CD14-positive monocyte (primary cell): ENCODE data around the gene PRCD. TPM values are rescaled to one million over a fixed set of nuclear protein-coding genes. Genes with fewer than 3 reads are reported as not detected.

Experiments
- DNase-seq, 3 donors: peaks; one replicate each; pipeline ENCODE4 v3.0.0-alpha.2; 2011 to 2022
- H2AFZ ChIP-seq: 2 replicates; pipeline ENCODE4 v1.6.0; 2012; ENCODE audit warnings: mild to moderate bottlenecking, low read depth, low read length, inconsistent platforms; ENCODE audit not compliant: insufficient read depth, poor library complexity, severe bottlenecking
- H3K27ac ChIP-seq, 2 donors: 1 replicate in 1 of 2; 2 replicates in 1 of 2; pipeline ENCODE4 v1.5.1; 2012 to 2013; ENCODE audit warnings: low read length in 2 of 2, control low read depth in 1 of 2, inconsistent platforms in 1 of 2, low read depth in 1 of 2, mild to moderate bottlenecking in 1 of 2
- H3K27me3 ChIP-seq, 2 donors: one replicate each; pipeline versions ENCODE4 v1.6.0 to v1.6.1; 2011 to 2013; ENCODE audit warnings: low read length in 2 of 2; ENCODE audit not compliant: control insufficient read depth in 2 of 2, insufficient read depth in 2 of 2
- H3K36me3 ChIP-seq, 2 donors: replicated peaks in 1 of 2; 1 replicate in 1 of 2; 2 replicates in 1 of 2; pipeline versions ENCODE4 v1.5.1 to v1.6.1; 2012 to 2013; ENCODE audit warnings: low read length in 2 of 2, control low read depth in 1 of 2, inconsistent platforms in 1 of 2, mild to moderate bottlenecking in 1 of 2; ENCODE audit not compliant: insufficient read depth in 2 of 2, control insufficient read depth in 1 of 2
- H3K4me1 ChIP-seq, 2 donors: 1 replicate in 1 of 2; 2 replicates in 1 of 2; pipeline versions ENCODE4 v1.5.1 to v1.6.1; 2012 to 2013; ENCODE audit warnings: low read length in 2 of 2, control low read depth in 1 of 2, inconsistent platforms in 1 of 2, mild to moderate bottlenecking in 1 of 2, moderate library complexity in 1 of 2; ENCODE audit not compliant: insufficient read depth in 2 of 2, control insufficient read depth in 1 of 2
- H3K4me2 ChIP-seq: replicated peaks from 2 replicates; pipeline ENCODE3; 2012; ENCODE audit warnings: low read length, moderate library complexity, mild to moderate bottlenecking; ENCODE audit not compliant: poor library complexity, severe bottlenecking; ENCODE audit errors: extremely low read depth
- H3K4me3 ChIP-seq, 3 experiments: fragments of 200-600 bp in 1 of 3; sonication (generic) in 1 of 3; replicated peaks in 1 of 3; 1 replicate in 2 of 3; 2 replicates in 1 of 3; pipeline ENCODE4 v1.5.1; 2011 to 2013; ENCODE audit warnings: low read length in 3 of 3, mild to moderate bottlenecking in 3 of 3, control low read depth in 2 of 3, low read depth in 2 of 3, inconsistent platforms in 1 of 3, moderate library complexity in 1 of 3
- H3K79me2 ChIP-seq: 2 replicates; pipeline ENCODE4 v1.6.0; 2012; ENCODE audit warnings: mild to moderate bottlenecking, control low read depth, inconsistent platforms, low read length, moderate library complexity; ENCODE audit not compliant: insufficient read depth
- H3K9ac ChIP-seq: 2 replicates; pipeline ENCODE4 v1.6.0; 2017; ENCODE audit warnings: low read length, mild to moderate bottlenecking; ENCODE audit not compliant: insufficient read depth, poor library complexity, severe bottlenecking
- H3K9me3 ChIP-seq, 2 donors: replicated peaks in 1 of 2; 1 replicate in 1 of 2; 2 replicates in 1 of 2; pipeline versions ENCODE4 v1.5.1 to v1.6.1; 2012 to 2013; ENCODE audit warnings: low read length in 2 of 2, control low read depth in 1 of 2; ENCODE audit not compliant: control insufficient read depth in 1 of 2, insufficient read depth in 1 of 2
- H4K20me1 ChIP-seq: 2 replicates; pipeline ENCODE4 v1.6.0; 2012; ENCODE audit warnings: mild to moderate bottlenecking, low read length, control low read depth, moderate library complexity; ENCODE audit not compliant: insufficient read depth
- H3K27ac Mint-ChIP-seq, 7 donors: one replicate each; pipeline ENCODE4 v1.8.0; 2020; ENCODE audit warnings: mild to moderate bottlenecking in 7 of 7, mixed read lengths in 7 of 7, moderate library complexity in 6 of 7, inconsistent platforms in 2 of 7
- H3K27me3 Mint-ChIP-seq, 3 donors: one replicate each; pipeline ENCODE4 v1.8.0; 2021 to 2022; ENCODE audit warnings: low read depth in 3 of 3, mild to moderate bottlenecking in 3 of 3, mixed read lengths in 3 of 3, moderate library complexity in 3 of 3, inconsistent platforms in 1 of 3
- H3K36me3 Mint-ChIP-seq, 2 donors: one replicate each; pipeline ENCODE4 v1.8.0; 2020; ENCODE audit warnings: mixed read lengths in 2 of 2, inconsistent platforms in 1 of 2, mild to moderate bottlenecking in 1 of 2
- H3K4me1 Mint-ChIP-seq: one replicate; pipeline ENCODE4 v1.8.0; 2020; ENCODE audit warnings: mild to moderate bottlenecking, mixed read lengths
- H3K4me3 Mint-ChIP-seq, 2 donors: one replicate each; pipeline ENCODE4 v1.8.0; 2020; ENCODE audit warnings: mild to moderate bottlenecking in 2 of 2, mixed read lengths in 2 of 2, moderate library complexity in 1 of 2
- H3K9me3 Mint-ChIP-seq, 7 donors: one replicate each; pipeline ENCODE4 v1.8.0; 2020 to 2022; ENCODE audit warnings: mixed read lengths in 7 of 7, mild to moderate bottlenecking in 6 of 7, moderate library complexity in 6 of 7, inconsistent platforms in 2 of 7
- WGBS: methylation state at CpG from one replicate; pipeline ENCODE4 v1.1.5; 2013; ENCODE audit warnings: missing lambda C conversion rate; ENCODE audit not compliant: insufficient coverage; 5-methylcytosine and 5-hydroxymethylcytosine counted together
- intact Hi-C, 2 donors: fragments of 100-400 bp; cut with micrococcal nuclease; formaldehyde crosslinking; loops; one replicate each; pipeline versions ENCODE4 v1.15.0 to v1.15.1; 2023
- polyA plus RNA-seq, 3 donors: library from polyadenylated mRNA; depleted of rRNA in 1 of 3; unstranded in 2 of 3; stranded (reverse) in 1 of 3; fragments of 300-500 nt in 2 of 3; fragments of >200 nt in 1 of 3; fragmentation: Illumina TruSeq in 2 of 3; gene quantifications; 1 replicate in 2 of 3; 2 replicates in 1 of 3; pipeline ENCODE4 v1.2.3, GENCODE V29; 2012 to 2021
- TF ChIP-seq, protein P1 (sequence below): fragments of 200-600 bp; IDR thresholded peaks from one replicate; pipeline ENCODE4 v1.8.0; 2022; ENCODE audit warnings: antibody characterized with exemption, mild to moderate bottlenecking

Gene PRCD
- polyA plus RNA-seq, 3 donors = not detected

- Histone ChIP-seq H4K20me1 (no peaks in the 10 kb centered on the region), H3K4me2 (no peak overlapping the region), H3K4me1 (peaks cover 19 to 21% of the 10 kb centered on the region in 2 donors), H3K36me3 (no peaks in the 10 kb centered on the region), H3K4me3 (no peak overlapping the region), H2AFZ (no peak overlapping the region), H3K27me3 (peaks cover 9 to 34% of the 10 kb centered on the region in 2 donors), H3K9me3 (peaks cover 0 to 5% of the 10 kb centered on the region in 2 donors), H3K9ac (no peak overlapping the region), H3K27ac (no peak overlapping the region), H3K79me2 (no peaks in the 10 kb centered on the region)
- peaks cover 46 to 62% (median 47%) of the 10 kb centered on the region in 3 donors for H3K27me3 Mint-ChIP-seq
- peak overlapping the region in 1 of 2 donors; percentile 76 for H3K4me3 Mint-ChIP-seq
- DNase-seq = no peak
- peaks cover 26% of the 10 kb centered on the region for H3K4me1 Mint-ChIP-seq
- intact Hi-C loops = loop anchor here (5.0 to 10.0 kb wide), 3 partner anchors 34 to 123 kb away; partner anchors contain the start of gene AANAT (in 1 of the 2)
- no peak overlapping the region for H3K27ac Mint-ChIP-seq
- H3K9me3 Mint-ChIP-seq = peaks cover 0 to 18% (median 3%) of the 10 kb centered on the region in 7 donors
- TF ChIP-seq, protein P1, sequence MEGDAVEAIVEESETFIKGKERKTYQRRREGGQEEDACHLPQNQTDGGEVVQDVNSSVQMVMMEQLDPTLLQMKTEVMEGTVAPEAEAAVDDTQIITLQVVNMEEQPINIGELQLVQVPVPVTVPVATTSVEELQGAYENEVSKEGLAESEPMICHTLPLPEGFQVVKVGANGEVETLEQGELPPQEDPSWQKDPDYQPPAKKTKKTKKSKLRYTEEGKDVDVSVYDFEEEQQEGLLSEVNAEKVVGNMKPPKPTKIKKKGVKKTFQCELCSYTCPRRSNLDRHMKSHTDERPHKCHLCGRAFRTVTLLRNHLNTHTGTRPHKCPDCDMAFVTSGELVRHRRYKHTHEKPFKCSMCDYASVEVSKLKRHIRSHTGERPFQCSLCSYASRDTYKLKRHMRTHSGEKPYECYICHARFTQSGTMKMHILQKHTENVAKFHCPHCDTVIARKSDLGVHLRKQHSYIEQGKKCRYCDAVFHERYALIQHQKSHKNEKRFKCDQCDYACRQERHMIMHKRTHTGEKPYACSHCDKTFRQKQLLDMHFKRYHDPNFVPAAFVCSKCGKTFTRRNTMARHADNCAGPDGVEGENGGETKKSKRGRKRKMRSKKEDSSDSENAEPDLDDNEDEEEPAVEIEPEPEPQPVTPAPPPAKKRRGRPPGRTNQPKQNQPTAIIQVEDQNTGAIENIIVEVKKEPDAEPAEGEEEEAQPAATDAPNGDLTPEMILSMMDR = no peak
- peaks cover 7 to 17% of the 10 kb centered on the region in 2 donors for H3K36me3 Mint-ChIP-seq
These were observed 48.3 kb downstream of the PRCD start for GRCh38 chr17:76588182-76588581.

GRCh38 chr17:76593384-76593826, 53.6 kb downstream of the PRCD start:
- WGBS = 94% methylated on average over 4 of the region's 8 CpGs
- Mint-ChIP-seq H3K4me1 (peaks cover 26% of the 10 kb centered on the region), H3K27me3 (peaks cover 7 to 14% (median 10%) of the 10 kb centered on the region in 3 donors), H3K27ac (no peak overlapping the region), H3K4me3 (no peak overlapping the region), H3K9me3 (peaks cover 0 to 5% (median 0%) of the 10 kb centered on the region in 7 donors), H3K36me3 (peaks cover 2 to 3% of the 10 kb centered on the region in 2 donors)
- Histone ChIP-seq H3K27me3 (peaks cover 0 to 4% of the 10 kb centered on the region in 2 donors), H4K20me1 (no peaks in the 10 kb centered on the region), H3K4me3 (no peak overlapping the region), H2AFZ (no peak overlapping the region), H3K9ac (no peak overlapping the region), H3K4me1 (peaks cover 24 to 29% of the 10 kb centered on the region in 2 donors), H3K9me3 (no peaks in the 10 kb centered on the region), H3K36me3 (no peaks in the 10 kb centered on the region), H3K27ac (no peak overlapping the region), H3K4me2 (no peak overlapping the region), H3K79me2 (no peaks in the 10 kb centered on the region)
- TF ChIP-seq, protein P1 = no peak
- intact Hi-C loops = no loop called here
- no peak for DNase-seq
